Glutamatergic neuron (in vitro differentiated cells): Measurements from ENCODE around the gene MRPL36. TPM values are rescaled to one million over a fixed set of nuclear protein-coding genes. Genes with fewer than 3 reads are reported as not detected.

Experiments
- DNase-seq: peaks from one replicate; pipeline ENCODE4 v3.0.0; 2022
- H3K27ac Mint-ChIP-seq: one replicate; pipeline ENCODE4 v1.8.0; 2020; ENCODE audit warnings: mild to moderate bottlenecking, mixed read lengths, inconsistent platforms; ENCODE audit not compliant: unreplicated experiment
- H3K27me3 Mint-ChIP-seq: one replicate; pipeline ENCODE4 v1.8.0; 2020; ENCODE audit warnings: mild to moderate bottlenecking, moderate library complexity, mixed read lengths, inconsistent platforms; ENCODE audit not compliant: unreplicated experiment
- H3K36me3 Mint-ChIP-seq: one replicate; pipeline ENCODE4 v1.8.0; 2020; ENCODE audit warnings: mild to moderate bottlenecking, mixed read lengths, inconsistent platforms; ENCODE audit not compliant: unreplicated experiment
- H3K4me1 Mint-ChIP-seq: one replicate; pipeline ENCODE4 v1.8.0; 2020; ENCODE audit warnings: mild to moderate bottlenecking, low read depth, mixed read lengths, inconsistent platforms; ENCODE audit not compliant: unreplicated experiment
- H3K4me3 Mint-ChIP-seq: one replicate; pipeline ENCODE4 v1.8.0; 2020; ENCODE audit warnings: mild to moderate bottlenecking, mixed read lengths, inconsistent platforms; ENCODE audit not compliant: unreplicated experiment
- H3K9me3 Mint-ChIP-seq: one replicate; pipeline ENCODE4 v1.8.0; 2020; ENCODE audit warnings: mild to moderate bottlenecking, moderate library complexity, mixed read lengths, inconsistent platforms; ENCODE audit not compliant: unreplicated experiment
- CTCF ChIP-seq: fragments of 200-600 bp; sonication (generic); IDR thresholded peaks from one replicate; pipeline ENCODE4 v1.5.0; 2021; ENCODE audit not compliant: partially characterized antibody, unreplicated experiment
- total RNA-seq: library from RNA; stranded (reverse); fragmentation: NEBNext Ultra II Directional; extraction: Animal tissue kit (Norgen Biotek cat#: 25700); gene quantifications from one replicate; pipeline ENCODE4 v1.2.1, GENCODE V29; 2021; ENCODE audit not compliant: unreplicated experiment

The MRPL36 gene
- total RNA-seq, 1 donor from 2014 or later = 40.0 TPM

- Mint-ChIP-seq H3K4me3 (no peak overlapping the region), H3K4me1 (peaks cover 12% of the 10 kb centered on the region), H3K36me3 (peaks cover under 1% of the 10 kb centered on the region), H3K27ac (no peak overlapping the region), H3K27me3 (peaks cover 2% of the 10 kb centered on the region), H3K9me3 (peaks cover 1% of the 10 kb centered on the region)
- no peak for TF ChIP-seq CTCF
- DNase-seq = no peak
Measured at GRCh38 chr5:1781107-1781506, 18.5 kb downstream of the MRPL36 start.

- peaks cover 6% of the 10 kb centered on the region for H3K36me3 Mint-ChIP-seq
- no peak overlapping the region for H3K27ac Mint-ChIP-seq
- H3K9me3 Mint-ChIP-seq = peaks cover 1% of the 10 kb centered on the region
- H3K27me3 Mint-ChIP-seq = peaks cover 2% of the 10 kb centered on the region
- peaks cover 12% of the 10 kb centered on the region for H3K4me1 Mint-ChIP-seq
- TF ChIP-seq CTCF = no peak
- H3K4me3 Mint-ChIP-seq = no peak overlapping the region
- DNase-seq = no peak
Measured at GRCh38 chr5:1780614-1780930, 19.1 kb downstream of the MRPL36 start.

- Mint-ChIP-seq H3K36me3 (peaks cover 11% of the 10 kb centered on the region), H3K27me3 (peaks cover 2% of the 10 kb centered on the region), H3K4me1 (peaks cover 12% of the 10 kb centered on the region), H3K4me3 (no peak overlapping the region), H3K27ac (no peak overlapping the region), H3K9me3 (peaks cover 1% of the 10 kb centered on the region)
- DNase-seq = no peak
- no peak for TF ChIP-seq CTCF
Measured at GRCh38 chr5:1779782-1780613, 19.6 kb downstream of the MRPL36 start.

- no peak for TF ChIP-seq CTCF
- Mint-ChIP-seq H3K27me3 (peaks cover 2% of the 10 kb centered on the region), H3K27ac (no peak overlapping the region), H3K4me3 (no peak overlapping the region), H3K9me3 (peaks cover 1% of the 10 kb centered on the region), H3K36me3 (peaks cover 11% of the 10 kb centered on the region), H3K4me1 (peaks cover 12% of the 10 kb centered on the region)
- no peak for DNase-seq
Measured at GRCh38 chr5:1779021-1779680, 20.5 kb downstream of the MRPL36 start.
